A673 (cell line): ENCODE measurements around the gene CNTN1.

Source experiments
- CTCF ChIP-seq: fragments of 300-800, 200-600 bp; sonication (generic); conservative IDR thresholded peaks from 2 replicates; pipeline ENCODE4 v1.5.1; 2017; ENCODE audit warnings: low read depth, mild to moderate bottlenecking, antibody characterized with exemption, low read length, moderate library complexity, mixed read lengths
- EZH2 ChIP-seq: fragments of 200-600 bp; sonication (generic); IDR thresholded peaks from 2 replicates; pipeline ENCODE4 v1.6.1; 2017; ENCODE audit warnings: borderline replicate concordance, low read depth, mild to moderate bottlenecking, mixed read lengths, antibody characterized with exemption, low read length; ENCODE audit not compliant: poor library complexity, severe bottlenecking

GRCh38 chr12:40691913-40692764 lies at the start of gene CNTN1:
- TF ChIP-seq CTCF: no peak
- TF ChIP-seq EZH2: no peak
